ENCODE results near the gene SNIP1.
A peak's percentile ranks its signal among the peaks of the same experiment; 100 is the strongest.
"Not testable (repeated sequence)": the region's sequence is repeated elsewhere in the genome, so short reads cannot be mapped to it uniquely, and the experiment has no call there.

The SNIP1 gene

DNA sequence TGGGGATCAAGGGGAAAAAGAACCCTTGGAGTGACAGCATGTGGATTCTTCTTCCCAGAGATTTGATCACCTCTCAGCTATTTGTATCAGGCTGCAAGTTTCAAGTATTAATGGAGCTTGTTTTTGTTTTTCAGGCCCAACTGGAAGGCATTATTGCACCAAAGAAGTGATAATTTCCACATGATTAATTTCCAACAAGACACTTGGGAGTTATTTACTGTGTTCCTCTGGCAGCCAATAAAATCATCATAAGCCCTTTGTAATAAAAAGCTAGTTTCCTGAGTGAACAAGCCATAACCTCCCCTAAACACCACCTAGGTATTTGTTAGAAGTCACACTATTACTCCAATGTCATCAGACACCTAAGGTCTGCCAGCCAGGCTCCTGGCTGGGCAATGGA lies 10.8 kb upstream of the SNIP1 start:
- no peak overlapping the region for H3K27ac ChIP-seq
- no peak for TF ChIP-seq ZFX (IDR thresholded peaks at IDR 0.05)
- TF ChIP-seq, protein P1, sequence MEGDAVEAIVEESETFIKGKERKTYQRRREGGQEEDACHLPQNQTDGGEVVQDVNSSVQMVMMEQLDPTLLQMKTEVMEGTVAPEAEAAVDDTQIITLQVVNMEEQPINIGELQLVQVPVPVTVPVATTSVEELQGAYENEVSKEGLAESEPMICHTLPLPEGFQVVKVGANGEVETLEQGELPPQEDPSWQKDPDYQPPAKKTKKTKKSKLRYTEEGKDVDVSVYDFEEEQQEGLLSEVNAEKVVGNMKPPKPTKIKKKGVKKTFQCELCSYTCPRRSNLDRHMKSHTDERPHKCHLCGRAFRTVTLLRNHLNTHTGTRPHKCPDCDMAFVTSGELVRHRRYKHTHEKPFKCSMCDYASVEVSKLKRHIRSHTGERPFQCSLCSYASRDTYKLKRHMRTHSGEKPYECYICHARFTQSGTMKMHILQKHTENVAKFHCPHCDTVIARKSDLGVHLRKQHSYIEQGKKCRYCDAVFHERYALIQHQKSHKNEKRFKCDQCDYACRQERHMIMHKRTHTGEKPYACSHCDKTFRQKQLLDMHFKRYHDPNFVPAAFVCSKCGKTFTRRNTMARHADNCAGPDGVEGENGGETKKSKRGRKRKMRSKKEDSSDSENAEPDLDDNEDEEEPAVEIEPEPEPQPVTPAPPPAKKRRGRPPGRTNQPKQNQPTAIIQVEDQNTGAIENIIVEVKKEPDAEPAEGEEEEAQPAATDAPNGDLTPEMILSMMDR (conservative IDR thresholded peaks at IDR 0.05), result no peak

DNA sequence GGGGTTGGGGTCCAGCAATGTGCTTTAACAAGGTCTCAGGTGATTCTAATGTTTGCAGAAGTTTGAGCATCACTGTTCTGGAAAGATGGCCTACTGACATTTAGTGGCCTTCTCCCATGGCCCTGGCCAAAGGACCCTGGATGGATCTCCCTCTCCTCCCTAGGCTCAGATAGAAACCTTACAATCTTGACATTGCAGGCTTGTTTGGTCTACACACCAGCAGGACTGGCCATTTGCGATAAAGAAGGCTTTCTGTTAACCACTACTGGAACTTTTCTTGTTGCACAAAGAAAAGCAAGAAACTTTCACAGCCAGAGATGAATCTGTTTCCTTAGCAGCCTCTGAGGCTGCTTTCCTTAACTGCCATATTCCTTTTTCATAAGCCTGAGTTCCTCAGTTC lies 8.9 kb upstream of the SNIP1 start:
- no peak overlapping the region for H3K27ac ChIP-seq
- TF ChIP-seq ZFX (IDR thresholded peaks at IDR 0.05), result no peak
- TF ChIP-seq, protein P1 (conservative IDR thresholded peaks at IDR 0.05), result no peak

- TF ChIP-seq, protein P1 (conservative IDR thresholded peaks at IDR 0.05), result peak; percentile 64
- TF ChIP-seq ZFX (IDR thresholded peaks at IDR 0.05), result no peak
- no peak overlapping the region for H3K27ac ChIP-seq
Measured at GRCh38 chr1:37561133-37562132, 7.3 kb upstream of the SNIP1 start.

DNA sequence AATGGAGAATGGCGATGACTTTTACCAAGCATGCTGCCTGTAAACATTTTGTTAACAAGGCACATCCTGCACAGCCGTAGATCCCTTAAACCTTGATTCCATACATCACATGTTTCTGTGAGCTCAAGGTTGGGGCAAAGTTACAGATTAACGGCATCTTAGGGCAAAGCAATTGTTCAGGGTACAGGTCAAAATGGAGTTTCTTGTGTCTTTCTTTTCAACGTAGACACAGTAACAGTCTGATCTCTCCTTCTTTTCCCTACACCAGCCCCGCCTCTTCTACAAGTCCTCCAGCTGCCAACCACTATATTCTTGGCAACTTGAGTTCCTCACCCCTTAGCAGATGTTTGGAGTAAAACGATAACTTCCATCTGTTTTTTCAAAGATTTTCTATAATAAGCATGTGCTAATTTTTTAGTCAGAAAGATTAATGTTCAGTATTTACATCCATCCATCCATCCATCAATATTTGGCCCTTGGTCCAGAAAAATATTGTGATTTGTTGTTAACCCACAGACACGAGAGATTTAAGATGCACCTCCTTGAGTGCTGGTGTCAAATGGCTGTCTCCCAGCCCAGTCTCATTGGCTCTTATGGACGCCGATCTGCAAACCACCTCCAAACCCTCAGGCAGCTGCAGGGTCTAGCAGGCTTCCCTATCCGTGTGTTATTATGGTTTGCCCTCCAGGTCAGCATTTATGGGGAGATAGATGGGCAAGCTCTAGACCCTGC lies 6.5 kb upstream of the SNIP1 start:
- no peak for TF ChIP-seq ZFX (IDR thresholded peaks at IDR 0.05)
- TF ChIP-seq, protein P1 (conservative IDR thresholded peaks at IDR 0.05), result no peak
- H3K27ac ChIP-seq, result no peak overlapping the region

DNA sequence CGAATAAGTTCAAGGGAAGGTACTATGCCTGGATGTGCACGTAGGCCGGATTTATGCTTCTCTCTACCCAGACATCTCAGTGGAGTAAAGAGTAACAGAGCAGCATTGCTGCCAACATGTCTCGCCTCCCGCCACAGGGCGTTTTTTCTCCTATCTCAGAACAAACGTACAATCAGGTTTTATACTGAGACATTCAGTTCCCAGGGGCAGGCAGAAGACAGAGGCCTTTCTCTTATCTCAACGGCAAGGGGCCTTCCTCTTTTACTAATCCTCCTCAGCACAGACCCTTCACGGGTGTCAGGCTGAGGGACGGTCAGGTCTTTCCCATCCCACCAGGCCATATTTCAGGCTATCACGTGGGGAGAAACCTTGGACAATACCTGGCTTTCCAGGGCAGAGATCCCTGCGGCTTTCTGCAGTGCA lies 5.9 kb upstream of the SNIP1 start:
- not testable (repeated sequence) for H3K27ac ChIP-seq

GRCh38 chr1:37559080-37559479 lies 5.0 kb upstream of the SNIP1 start:
- TF ChIP-seq, protein P1 (conservative IDR thresholded peaks at IDR 0.05), result no peak
- TF ChIP-seq ZFX (IDR thresholded peaks at IDR 0.05), result no peak
- no peak overlapping the region for H3K27ac ChIP-seq

GRCh38 chr1:37558411-37558810 lies 4.3 kb upstream of the SNIP1 start:
- TF ChIP-seq ZFX (IDR thresholded peaks at IDR 0.05), result no peak
- TF ChIP-seq, protein P1 (conservative IDR thresholded peaks at IDR 0.05), result no peak
- no peak overlapping the region for H3K27ac ChIP-seq

All from C4-2B (cell line).